Sigmoid colon (tissue), 3 donors: Measurements from ENCODE around the gene MPV17L2.

Experiments used
- POLR2A ChIP-seq, 2 donors: fragments of 450-650 bp; IDR thresholded peaks; one replicate each; pipeline ENCODE4 v1.6.1; 2016; ENCODE audit warnings: antibody characterized with exemption in 2 of 2, mild to moderate bottlenecking in 2 of 2, moderate library complexity in 2 of 2
- TF ChIP-seq, protein P1 (sequence below), 4 experiments: fragments of 450-650 bp in 3 of 4; fragments of 200-600 bp in 1 of 4; IDR thresholded peaks; one replicate each; pipeline ENCODE4 v1.5.1; 2016 to 2019; ENCODE audit warnings: antibody characterized with exemption in 4 of 4, mild to moderate bottlenecking in 3 of 4, moderate library complexity in 2 of 4

DNA sequence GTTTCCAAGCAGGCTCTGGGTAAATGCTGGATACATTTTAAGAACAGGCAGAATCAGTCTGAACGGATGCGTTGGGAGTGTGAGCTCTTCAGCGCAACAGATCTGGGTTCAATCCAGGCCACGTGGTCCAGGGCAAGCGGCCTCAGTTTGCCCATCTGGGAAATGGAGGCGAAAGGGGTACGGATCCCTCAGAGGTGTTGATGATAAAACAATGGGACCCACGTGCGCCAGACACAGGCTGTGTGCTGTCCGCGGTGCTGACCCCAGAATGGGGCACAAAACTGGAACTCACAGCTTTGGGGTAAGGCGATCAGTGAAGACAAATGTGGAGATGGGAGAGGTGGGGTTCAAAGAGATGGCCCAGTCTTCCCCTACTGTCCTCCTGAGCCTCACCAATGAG lies 46.3 kb downstream of the MPV17L2 start:
- TF ChIP-seq, protein P1, sequence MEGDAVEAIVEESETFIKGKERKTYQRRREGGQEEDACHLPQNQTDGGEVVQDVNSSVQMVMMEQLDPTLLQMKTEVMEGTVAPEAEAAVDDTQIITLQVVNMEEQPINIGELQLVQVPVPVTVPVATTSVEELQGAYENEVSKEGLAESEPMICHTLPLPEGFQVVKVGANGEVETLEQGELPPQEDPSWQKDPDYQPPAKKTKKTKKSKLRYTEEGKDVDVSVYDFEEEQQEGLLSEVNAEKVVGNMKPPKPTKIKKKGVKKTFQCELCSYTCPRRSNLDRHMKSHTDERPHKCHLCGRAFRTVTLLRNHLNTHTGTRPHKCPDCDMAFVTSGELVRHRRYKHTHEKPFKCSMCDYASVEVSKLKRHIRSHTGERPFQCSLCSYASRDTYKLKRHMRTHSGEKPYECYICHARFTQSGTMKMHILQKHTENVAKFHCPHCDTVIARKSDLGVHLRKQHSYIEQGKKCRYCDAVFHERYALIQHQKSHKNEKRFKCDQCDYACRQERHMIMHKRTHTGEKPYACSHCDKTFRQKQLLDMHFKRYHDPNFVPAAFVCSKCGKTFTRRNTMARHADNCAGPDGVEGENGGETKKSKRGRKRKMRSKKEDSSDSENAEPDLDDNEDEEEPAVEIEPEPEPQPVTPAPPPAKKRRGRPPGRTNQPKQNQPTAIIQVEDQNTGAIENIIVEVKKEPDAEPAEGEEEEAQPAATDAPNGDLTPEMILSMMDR (IDR thresholded peaks at IDR 0.05) = no peak
- TF ChIP-seq POLR2A (IDR thresholded peaks at IDR 0.05) = no peak
